HG03460 (cell line): Measurements from ENCODE around the gene SPINDOC.
A peak's percentile ranks its signal among the peaks of the same experiment; 100 is the strongest.

ENCODE experiments used
- ATAC-seq: cut with Tn5 transposase; IDR thresholded peaks from one replicate; pipeline ENCODE4 v1.9.1; 2021; ENCODE audit not compliant: unreplicated experiment

SPINDOC gene

GRCh38 chr11:63829823-63830489, 16.7 kb downstream of the SPINDOC start:
- ATAC-seq = no peak

- ATAC-seq = no peak
These were observed 18.1 kb downstream of the SPINDOC start for GRCh38 chr11:63831326-63831725.

- ATAC-seq = no peak
These were observed 19.1 kb downstream of the SPINDOC start for GRCh38 chr11:63832336-63832735.

GRCh38 chr11:63833048-63833447, 19.8 kb downstream of the SPINDOC start:
- ATAC-seq = no peak

- ATAC-seq = no peak
These were observed 21.4 kb downstream of the SPINDOC start for GRCh38 chr11:63834535-63835157.

GRCh38 chr11:63835158-63835545, 21.9 kb downstream of the SPINDOC start:
- ATAC-seq = no peak

GRCh38 chr11:63837027-63837688, 23.9 kb downstream of the SPINDOC start:
- no peak for ATAC-seq

GRCh38 chr11:63837739-63838138, 24.5 kb downstream of the SPINDOC start:
- no peak for ATAC-seq

GRCh38 chr11:63838150-63838677, 25.0 kb downstream of the SPINDOC start:
- ATAC-seq = no peak

- ATAC-seq = peak; percentile 67
These were observed 25.6 kb downstream of the SPINDOC start, which contains the start of gene MARK2 for GRCh38 chr11:63838678-63839507. TSS of gene MARK2 (plus strand) at chr11:63839110. CDS start at chr11:63839507, 397 bp downstream.

GRCh38 chr11:63839508-63840355, 26.5 kb downstream of the SPINDOC start:
- no peak for ATAC-seq

- ATAC-seq = no peak
These were observed 27.3 kb downstream of the SPINDOC start for GRCh38 chr11:63840356-63841060.

GRCh38 chr11:63841554-63841953, 28.3 kb downstream of the SPINDOC start:
- ATAC-seq = no peak

GRCh38 chr11:63843041-63843440, 29.8 kb downstream of the SPINDOC start:
- ATAC-seq = no peak

- no peak for ATAC-seq
These were observed 31.6 kb downstream of the SPINDOC start for GRCh38 chr11:63844836-63845235.

- ATAC-seq = no peak
These were observed 32.0 kb downstream of the SPINDOC start for GRCh38 chr11:63845303-63845702.

GRCh38 chr11:63845911-63846310, 32.7 kb downstream of the SPINDOC start:
- ATAC-seq = no peak

- ATAC-seq = no peak
These were observed 33.6 kb downstream of the SPINDOC start for GRCh38 chr11:63846897-63847296.

- no peak for ATAC-seq
These were observed 34.1 kb downstream of the SPINDOC start for GRCh38 chr11:63847363-63847762.

- ATAC-seq = no peak
These were observed 36.4 kb downstream of the SPINDOC start for GRCh38 chr11:63849691-63850090.
